BLaER1 treated with 17β-estradiol and CSF1 and Interleukin-3, amounts not matched to agents 10 nM and 100 nM (cell line): Measurements from ENCODE around the gene GRHL1.
A peak's percentile ranks its signal among the peaks of the same experiment; 100 is the strongest.

Source experiments
- H3K27ac ChIP-seq, 11 experiments: shearing (Covaris generic); formaldehyde crosslinking; 2 replicates each; pipeline ENCODE4 v1.8.1; 2022
- H3K27me3 ChIP-seq, 11 experiments: shearing (Covaris generic); formaldehyde crosslinking; 2 replicates each; pipeline ENCODE4 v1.8.1; 2022
- H3K36me3 ChIP-seq, 11 experiments: shearing (Covaris generic); formaldehyde crosslinking; 2 replicates each; pipeline ENCODE4 v1.8.1; 2022
- H3K4me1 ChIP-seq, 10 experiments: shearing (Covaris generic); formaldehyde crosslinking; 2 replicates each; pipeline ENCODE4 v1.8.1; 2022
- H3K4me2 ChIP-seq, 11 experiments: shearing (Covaris generic); formaldehyde crosslinking; 2 replicates each; pipeline ENCODE4 v1.8.1; 2022
- H3K4me3 ChIP-seq, 10 experiments: shearing (Covaris generic); formaldehyde crosslinking; 2 replicates each; pipeline ENCODE4 v1.8.1; 2022
- H3K9ac ChIP-seq, 11 experiments: shearing (Covaris generic); formaldehyde crosslinking; 2 replicates each; pipeline ENCODE4 v1.8.1; 2022
- H3K9me3 ChIP-seq, 11 experiments: shearing (Covaris generic); formaldehyde crosslinking; replicated peaks in 1 of 11; 2 replicates each; pipeline ENCODE4 v1.8.1; 2022
- H4K20me1 ChIP-seq, 11 experiments: shearing (Covaris generic); formaldehyde crosslinking; 2 replicates each; pipeline ENCODE4 v1.8.1; 2022
- Cebpa-rat ChIP-seq, 11 experiments: shearing (Covaris generic); IDR thresholded peaks; 2 replicates each; pipeline ENCODE4 v1.8.1; 2022

GRHL1 gene

DNA sequence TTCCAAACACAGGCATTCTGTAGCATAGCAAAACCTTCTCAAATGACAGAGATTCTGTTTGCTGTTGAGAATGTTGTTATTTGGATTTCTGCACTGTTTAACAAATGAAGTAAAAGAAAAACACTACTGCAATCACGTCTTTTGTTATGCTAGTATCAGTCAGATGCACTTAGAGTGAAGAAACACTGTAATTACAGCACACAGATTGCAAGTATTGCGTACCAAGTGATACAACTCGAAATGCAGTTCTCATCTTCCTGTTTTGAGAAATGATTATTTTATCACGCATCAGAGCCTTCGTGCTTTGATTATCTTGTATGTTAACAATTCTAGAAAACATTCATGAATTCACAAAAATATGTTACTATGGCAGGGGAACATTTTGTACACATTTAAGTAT is 50.1 kb downstream of the GRHL1 start:
- peak in 1 of 11 experiments; percentile 74; a peak in 2 of 22 replicates for TF ChIP-seq Cebpa-rat (IDR thresholded peaks at IDR 0.05)
- H3K4me3 ChIP-seq: no peak overlapping the region
- no peaks in the 10 kb centered on the region for H4K20me1 ChIP-seq
- H3K4me2 ChIP-seq: peak overlapping the region in 6 of 11 experiments; percentile 29 to 66 (median 46); a peak in 10 of 22 replicates
- H3K27ac ChIP-seq: peak overlapping the region in 6 of 11 experiments; percentile 6 to 61 (median 34); a peak in 8 of 22 replicates
- H3K9ac ChIP-seq: no peak overlapping the region
- H3K4me1 ChIP-seq: peaks cover 2 to 29% (median 17%) of the 10 kb centered on the region in 10 experiments
- H3K36me3 ChIP-seq: no peaks in the 10 kb centered on the region
- H3K9me3 ChIP-seq: peaks cover 8 to 11% (median 10%) of the 10 kb centered on the region in 11 experiments; a peak in 18 of 22 replicates
- no peaks in the 10 kb centered on the region for H3K27me3 ChIP-seq

- no peaks in the 10 kb centered on the region for H4K20me1 ChIP-seq
- H3K36me3 ChIP-seq: no peaks in the 10 kb centered on the region
- H3K9me3 ChIP-seq: peaks cover 8 to 14% (median 11%) of the 10 kb centered on the region in 11 experiments; a peak in 18 of 22 replicates
- no peak for TF ChIP-seq Cebpa-rat (IDR thresholded peaks at IDR 0.05)
- no peak overlapping the region; a peak in 1 of 22 replicates for H3K9ac ChIP-seq
- H3K27ac ChIP-seq: peak overlapping the region in 6 of 11 experiments; percentile 14 to 61 (median 34); a peak in 10 of 22 replicates
- H3K4me1 ChIP-seq: peaks cover 8 to 34% (median 22%) of the 10 kb centered on the region in 10 experiments
- peak overlapping the region in 7 of 11 experiments; percentile 17 to 66 (median 50); a peak in 13 of 22 replicates for H3K4me2 ChIP-seq
- H3K4me3 ChIP-seq: no peak overlapping the region
- no peaks in the 10 kb centered on the region for H3K27me3 ChIP-seq
These were observed 50.6 kb downstream of the GRHL1 start for GRCh38 chr2:10002109-10002508.

DNA sequence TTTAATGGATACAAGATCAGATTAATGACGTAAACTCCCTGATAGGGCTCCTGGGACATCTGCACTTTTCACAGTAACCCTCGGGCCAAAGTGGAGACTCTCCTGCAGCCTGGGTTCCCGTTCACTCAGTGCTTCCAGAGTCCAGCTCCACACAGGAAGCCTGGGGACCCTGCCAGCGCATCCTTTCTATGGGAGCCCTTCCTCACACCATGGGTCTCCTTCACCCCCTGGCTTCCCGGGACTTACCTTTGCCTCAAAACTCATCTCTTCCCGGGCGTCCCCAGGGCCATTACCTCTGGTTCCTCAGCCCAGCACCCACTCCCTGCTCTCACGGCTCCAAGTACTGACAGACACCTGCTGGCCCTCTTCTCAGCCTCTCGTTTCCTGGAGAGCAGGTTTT is 51.2 kb downstream of the GRHL1 start:
- Histone ChIP-seq H3K36me3 (no peaks in the 10 kb centered on the region), H3K4me3 (no peak overlapping the region), H3K27me3 (no peaks in the 10 kb centered on the region), H3K27ac (peak overlapping the region in 7 of 11 experiments; percentile 14 to 61 (median 34); a peak in 12 of 22 replicates), H3K9me3 (peaks cover 8 to 14% (median 11%) of the 10 kb centered on the region in 11 experiments; a peak in 18 of 22 replicates), H4K20me1 (no peaks in the 10 kb centered on the region), H3K4me2 (peak overlapping the region in 7 of 11 experiments; percentile 17 to 66 (median 50); a peak in 14 of 22 replicates), H3K4me1 (peaks cover 13 to 40% (median 24%) of the 10 kb centered on the region in 10 experiments), H3K9ac (no peak overlapping the region)
- TF ChIP-seq Cebpa-rat (IDR thresholded peaks at IDR 0.05): no peak

DNA sequence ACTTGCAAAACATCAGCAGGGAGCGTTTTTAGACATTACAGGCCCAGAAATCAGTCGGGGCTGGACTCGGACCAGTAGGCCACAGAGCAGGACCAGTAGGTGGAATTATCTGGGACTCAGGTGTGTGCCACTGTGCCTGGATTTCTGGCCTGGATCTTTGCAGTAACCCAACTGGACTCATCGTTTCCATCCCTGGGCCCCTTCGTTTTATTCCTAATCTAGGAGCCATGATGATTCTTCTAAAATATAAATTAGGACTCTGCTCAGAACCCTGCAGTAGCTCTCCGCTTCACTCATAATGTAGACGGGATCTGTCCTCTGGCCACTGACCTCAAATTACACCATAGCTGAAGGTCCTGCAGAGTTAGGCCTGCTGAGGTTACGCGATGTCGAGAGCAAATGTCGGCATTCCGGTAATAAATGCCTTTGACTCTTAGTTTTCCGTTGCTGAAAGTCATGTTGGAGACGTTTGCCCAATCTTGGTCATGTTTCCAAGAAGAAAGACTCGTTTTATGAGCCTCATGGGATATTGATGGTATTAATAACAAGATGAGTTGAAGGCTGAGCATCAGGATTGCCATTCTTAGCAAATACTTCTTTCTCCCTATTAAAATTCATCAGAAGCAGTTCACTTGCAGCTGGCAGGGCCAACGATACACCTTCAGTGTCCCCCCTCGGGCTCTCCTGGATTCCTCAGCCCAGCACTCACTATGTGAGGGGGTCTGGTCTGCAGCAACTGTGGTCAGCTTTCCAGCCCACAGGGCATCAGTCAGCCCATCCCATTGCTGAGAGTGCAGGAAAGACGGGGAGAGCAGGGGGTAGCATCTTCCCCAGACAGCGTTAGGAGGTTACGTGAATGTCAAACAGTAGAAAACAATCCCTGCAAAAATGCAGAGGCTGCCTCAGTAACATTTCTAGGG is 52.0 kb downstream of the GRHL1 start:
- Histone ChIP-seq H3K9me3 (peaks cover 8 to 14% (median 11%) of the 10 kb centered on the region in 11 experiments; a peak in 18 of 22 replicates), H3K4me1 (peaks cover 21 to 48% (median 32%) of the 10 kb centered on the region in 10 experiments), H3K36me3 (no peaks in the 10 kb centered on the region), H3K27ac (peak overlapping the region in 5 of 11 experiments; percentile 14 to 61 (median 35); a peak in 5 of 22 replicates), H4K20me1 (no peaks in the 10 kb centered on the region), H3K9ac (no peak overlapping the region), H3K4me3 (no peak overlapping the region), H3K4me2 (no peak overlapping the region), H3K27me3 (no peaks in the 10 kb centered on the region)
- TF ChIP-seq Cebpa-rat (IDR thresholded peaks at IDR 0.05): no peak

- Histone ChIP-seq H3K9ac (no peak overlapping the region), H4K20me1 (no peaks in the 10 kb centered on the region), H3K27me3 (no peaks in the 10 kb centered on the region), H3K4me3 (no peak overlapping the region), H3K4me2 (no peak overlapping the region), H3K36me3 (no peaks in the 10 kb centered on the region), H3K9me3 (peaks cover 8 to 14% (median 11%) of the 10 kb centered on the region in 11 experiments; a peak in 18 of 22 replicates), H3K4me1 (peaks cover 31 to 57% (median 42%) of the 10 kb centered on the region in 10 experiments), H3K27ac (no peak overlapping the region)
- TF ChIP-seq Cebpa-rat (IDR thresholded peaks at IDR 0.05): no peak
These were observed 52.9 kb downstream of the GRHL1 start for GRCh38 chr2:10004401-10004800.

DNA sequence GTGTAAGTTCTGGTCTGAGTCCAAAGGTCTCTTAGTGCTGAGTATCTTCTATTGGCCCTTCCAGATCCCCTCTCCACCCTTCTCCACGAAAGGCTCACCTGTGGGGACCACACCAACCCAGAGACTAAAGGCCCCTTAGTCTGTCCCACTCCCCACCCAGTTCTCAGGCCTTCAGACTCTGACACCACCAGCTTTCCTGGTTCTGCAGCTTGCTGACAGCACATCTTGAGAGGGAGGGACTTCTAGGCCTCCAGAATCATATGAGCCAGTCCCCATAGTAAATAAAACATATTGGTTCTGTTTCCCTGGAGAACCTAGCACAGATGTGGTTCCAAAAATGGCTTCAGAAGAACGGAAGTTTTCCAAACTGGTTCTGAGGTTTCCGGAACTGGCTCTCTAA is 53.3 kb downstream of the GRHL1 start:
- H3K36me3 ChIP-seq: no peaks in the 10 kb centered on the region
- H3K4me3 ChIP-seq: no peak overlapping the region
- no peak overlapping the region for H3K4me2 ChIP-seq
- no peak for TF ChIP-seq Cebpa-rat (IDR thresholded peaks at IDR 0.05)
- peaks cover 8 to 14% (median 11%) of the 10 kb centered on the region in 11 experiments; a peak in 18 of 22 replicates for H3K9me3 ChIP-seq
- H4K20me1 ChIP-seq: no peaks in the 10 kb centered on the region
- H3K27ac ChIP-seq: no peak overlapping the region
- H3K9ac ChIP-seq: no peak overlapping the region
- H3K4me1 ChIP-seq: peaks cover 35 to 61% (median 46%) of the 10 kb centered on the region in 10 experiments
- H3K27me3 ChIP-seq: no peaks in the 10 kb centered on the region

DNA sequence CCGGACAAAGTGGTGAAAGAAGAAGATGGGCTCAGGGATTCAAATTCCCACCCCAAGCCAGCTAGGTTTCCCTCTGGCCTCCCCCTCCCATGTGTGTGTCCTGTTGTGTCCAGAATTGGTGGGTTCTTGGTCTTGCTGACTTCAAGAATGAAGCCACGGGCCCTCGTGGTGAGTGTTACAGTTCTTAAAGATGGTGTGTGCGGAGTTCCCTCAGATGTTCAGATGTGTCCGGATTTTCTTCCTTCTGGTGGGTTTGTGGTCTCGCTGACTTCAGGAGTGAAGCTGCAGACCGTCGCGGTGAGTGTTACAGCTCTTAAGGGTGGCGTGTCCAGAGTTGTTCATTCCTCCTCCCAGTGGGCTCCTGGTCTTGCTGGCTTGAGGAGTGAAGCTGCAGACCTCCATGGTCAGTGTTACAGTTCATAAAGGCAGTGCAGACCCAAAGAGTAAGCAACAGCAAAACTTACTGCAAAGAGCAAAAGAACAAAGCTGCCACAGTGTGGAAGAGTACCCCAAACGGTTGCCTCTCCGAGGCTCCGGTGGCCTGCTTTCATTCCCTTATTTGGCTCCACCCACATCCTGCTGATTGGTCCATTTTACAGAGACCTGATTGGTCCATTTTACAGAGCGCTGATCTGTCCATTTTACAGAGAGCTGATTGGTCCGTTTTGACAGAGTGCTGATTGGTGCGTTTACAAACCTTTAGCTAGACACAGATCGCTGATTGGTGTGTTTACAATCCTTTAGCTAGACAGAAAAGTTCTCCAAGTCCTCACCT is 54.2 kb downstream of the GRHL1 start:
- no peaks in the 10 kb centered on the region for H3K27me3 ChIP-seq
- peaks cover 8 to 14% (median 11%) of the 10 kb centered on the region in 11 experiments; a peak in 18 of 22 replicates for H3K9me3 ChIP-seq
- H3K4me2 ChIP-seq: peak overlapping the region in 3 of 11 experiments; percentile 11 to 13 (median 12); a peak in 2 of 22 replicates
- H3K9ac ChIP-seq: no peak overlapping the region
- H4K20me1 ChIP-seq: no peaks in the 10 kb centered on the region
- H3K36me3 ChIP-seq: no peaks in the 10 kb centered on the region
- no peak for TF ChIP-seq Cebpa-rat (IDR thresholded peaks at IDR 0.05)
- no peak overlapping the region for H3K27ac ChIP-seq
- H3K4me1 ChIP-seq: peaks cover 43 to 68% (median 53%) of the 10 kb centered on the region in 10 experiments
- H3K4me3 ChIP-seq: no peak overlapping the region

GRCh38 chr2:10006236-10007161 is 55.0 kb downstream of the GRHL1 start:
- no peaks in the 10 kb centered on the region for H3K27me3 ChIP-seq
- 0 out of 22 replicates have a peak overlapping the region, but pooled peaks of 2 of the 11 experiments have one; percentile 3 to 24 for H3K27ac ChIP-seq
- H3K4me3 ChIP-seq: no peak overlapping the region
- no peaks in the 10 kb centered on the region for H3K36me3 ChIP-seq
- peaks cover 8 to 14% (median 11%) of the 10 kb centered on the region in 11 experiments; a peak in 18 of 22 replicates for H3K9me3 ChIP-seq
- H3K9ac ChIP-seq: no peak overlapping the region
- peaks cover 43 to 61% (median 53%) of the 10 kb centered on the region in 10 experiments for H3K4me1 ChIP-seq
- TF ChIP-seq Cebpa-rat (IDR thresholded peaks at IDR 0.05): no peak
- no peaks in the 10 kb centered on the region for H4K20me1 ChIP-seq
- H3K4me2 ChIP-seq: peak overlapping the region in 9 of 11 experiments; percentile 42 to 93 (median 83); a peak in 14 of 22 replicates
